ENCODE measurements around the gene HTR3B. TPM values are rescaled to one million over a fixed set of nuclear protein-coding genes. Genes with fewer than 3 reads are reported as not detected.

The HTR3B gene
- total and polyA plus RNA-seq, 7 donors: 0.07 TPM; not detected in 6

DNA sequence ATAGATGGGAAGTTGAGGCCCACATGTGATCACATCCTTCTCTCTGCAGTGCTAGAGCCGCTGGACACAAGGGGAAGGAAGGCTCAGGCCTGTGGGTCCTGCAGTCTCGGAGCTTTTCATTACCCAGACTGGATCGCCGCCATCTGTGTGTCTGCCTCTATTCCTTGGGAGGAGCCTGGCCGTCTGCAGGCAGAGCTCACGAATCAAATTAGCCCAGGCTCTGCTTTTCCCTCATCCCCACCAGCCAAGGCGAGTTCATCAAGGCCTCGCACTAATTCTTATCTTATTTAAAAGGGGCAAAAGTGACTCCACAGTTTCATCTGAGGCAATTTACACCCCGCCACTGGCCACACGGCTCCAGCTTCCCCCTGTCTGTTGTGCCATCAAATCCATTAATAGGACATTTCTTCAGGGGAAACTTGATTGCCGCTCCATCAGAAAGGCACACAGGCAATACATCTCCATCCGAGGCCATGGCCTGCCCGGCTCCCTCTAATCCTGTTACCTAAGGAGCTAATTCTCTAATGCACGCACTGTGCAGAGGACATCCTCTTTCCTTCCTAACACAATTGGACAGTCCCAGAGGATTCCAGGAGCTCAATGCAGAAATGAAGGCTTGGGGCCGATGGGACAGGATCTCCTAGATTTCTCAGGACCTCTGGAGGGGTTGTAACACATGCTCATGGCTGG, 67.1 kb downstream of the HTR3B start:
- Histone ChIP-seq H3K27me3 (peaks cover 5 to 26% (median 6%) of the 10 kb centered on the region in 3 donors), H3K9me3 (no peaks in the 10 kb centered on the region), H3K36me3 (no peaks in the 10 kb centered on the region), H3K27ac (no peak overlapping the region), H3K4me3 (no peak overlapping the region), H3K4me1 (peaks cover 0 to 13% (median 7%) of the 10 kb centered on the region in 4 donors)
- 82 to 89% methylated on average over 15 of the region's 15 CpGs for WGBS, 2 donors
- intact Hi-C loops (cut with DNase I): no loop called here
- TF ChIP-seq CTCF (IDR thresholded peaks at IDR 0.05) (no peak), EP300 (IDR thresholded peaks at IDR 0.05) (no peak), POLR2A (IDR thresholded peaks at IDR 0.05) (no peak), POLR2AphosphoS5 (IDR thresholded peaks at IDR 0.05) (no peak)
- DNase-seq: no peak

GRCh38 chr11:113974741-113975470, 70.3 kb downstream of the HTR3B start, which contains the start of gene HTR3A:
TSS of gene HTR3A (plus strand) at chr11:113975108. CDS start at chr11:113975326, 218 bp downstream.
- no peaks in the 10 kb centered on the region for H3K9me3 ChIP-seq
- H3K4me3 ChIP-seq: no peak within 1 kb of the TSS
- intact Hi-C loops (cut with DNase I): no loop called here
- 13 to 49% methylated on average over 12 of the region's 12 CpGs for WGBS, 2 donors
- H3K36me3 ChIP-seq: no peaks in the 10 kb centered on the region
- no peak for TF ChIP-seq CTCF (IDR thresholded peaks at IDR 0.05)
- TF ChIP-seq POLR2AphosphoS5 (IDR thresholded peaks at IDR 0.05): no peak
- TF ChIP-seq POLR2A (IDR thresholded peaks at IDR 0.05): no peak
- no peak for TF ChIP-seq EP300 (IDR thresholded peaks at IDR 0.05)
- H3K4me1 ChIP-seq: peaks cover 0 to 13% (median 7%) of the 10 kb centered on the region in 4 donors
- no peak for DNase-seq
- H3K27ac ChIP-seq: no peak within 1 kb of the TSS
- H3K27me3 ChIP-seq: peaks cover 5 to 52% (median 6%) of the 10 kb centered on the region in 3 donors

GRCh38 chr11:113977071-113977490, 72.5 kb downstream of the HTR3B start:
- DNase-seq: no peak
- no peaks in the 10 kb centered on the region for H3K36me3 ChIP-seq
- H3K4me1 ChIP-seq: peaks cover 0 to 4% (median 0%) of the 10 kb centered on the region in 4 donors
- no peak overlapping the region for H3K4me3 ChIP-seq
- H3K27me3 ChIP-seq: peaks cover 5 to 55% (median 6%) of the 10 kb centered on the region in 3 donors
- H3K9me3 ChIP-seq: no peaks in the 10 kb centered on the region
- TF ChIP-seq EP300 (IDR thresholded peaks at IDR 0.05) (no peak), POLR2AphosphoS5 (IDR thresholded peaks at IDR 0.05) (no peak), CTCF (IDR thresholded peaks at IDR 0.05) (no peak), POLR2A (IDR thresholded peaks at IDR 0.05) (no peak)
- intact Hi-C loops (cut with DNase I): no loop called here
- no peak overlapping the region for H3K27ac ChIP-seq
- WGBS, 2 donors: 47 to 74% methylated on average over 4 of the region's 4 CpGs

GRCh38 chr11:113977701-113978100, 73.1 kb downstream of the HTR3B start:
- Histone ChIP-seq H3K9me3 (no peaks in the 10 kb centered on the region), H3K27me3 (peaks cover 5 to 55% (median 6%) of the 10 kb centered on the region in 3 donors), H3K4me1 (peaks cover 0 to 4% (median 0%) of the 10 kb centered on the region in 4 donors), H3K4me3 (no peak overlapping the region), H3K36me3 (no peaks in the 10 kb centered on the region), H3K27ac (no peak overlapping the region)
- TF ChIP-seq POLR2AphosphoS5 (IDR thresholded peaks at IDR 0.05): no peak
- no peak for TF ChIP-seq CTCF (IDR thresholded peaks at IDR 0.05)
- TF ChIP-seq POLR2A (IDR thresholded peaks at IDR 0.05): no peak
- no peak for TF ChIP-seq EP300 (IDR thresholded peaks at IDR 0.05)
- WGBS, 2 donors: 79 to 86% methylated on average over 11 of the region's 11 CpGs
- intact Hi-C loops (cut with DNase I): no loop called here
- DNase-seq: no peak
